ENCODE data around the gene MTMR1. TPM values are rescaled to one million over a fixed set of nuclear protein-coding genes. Genes with fewer than 3 reads are reported as not detected.
A peak's percentile ranks its signal among the peaks of the same experiment; 100 is the strongest.

The MTMR1 gene
- total and polyA plus RNA-seq, 9 of the 15 experiments (the other 6 are each of a cell fraction or from before 2014, with no cell fraction given), result 0.96 to 35.4 (median 22.4) TPM

DNA sequence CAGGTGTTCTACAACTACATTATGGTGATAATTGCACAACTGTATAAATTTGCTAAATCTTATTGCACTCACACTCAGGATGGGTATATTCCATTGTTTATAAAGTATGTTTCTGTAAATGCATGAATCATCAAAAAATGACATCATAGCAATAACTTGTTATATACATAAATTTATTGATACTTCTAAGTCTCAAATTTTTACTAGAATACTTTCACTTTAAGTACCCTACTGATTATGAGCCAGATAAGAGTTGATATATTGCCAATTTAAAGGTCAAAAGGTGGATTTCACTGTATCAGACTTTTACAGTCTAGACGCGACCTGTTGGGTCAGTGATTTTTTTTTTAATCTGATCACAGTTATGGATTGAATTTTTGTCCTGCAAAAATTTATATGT lies 37.4 kb upstream of the MTMR1 start:
- FAIRE-seq, result no peak
- intact Hi-C loops (cut with micrococcal nuclease) (no loop called here), in situ Hi-C loops (cut with MboI) (no loop called here)
- Histone ChIP-seq H3K79me2 (ENCODE audit: control insufficient read depth, insufficient read depth, low read length) (no peaks in the 10 kb centered on the region), H3K4me3 (no peak overlapping the region), H3K4me1 (replicated peaks in 1 of 2; ENCODE audit: control insufficient read depth in 2 of 2, insufficient read depth in 2 of 2, low read length in 2 of 2) (no peaks in the 10 kb centered on the region), H3K36me3 (ENCODE audit: control insufficient read depth, insufficient read depth, low read length) (0 out of 3 replicates have a peak, but pooled peaks cover 5% of the 10 kb centered on the region), H3K9me3 (replicated peaks; ENCODE audit: control insufficient read depth, insufficient read depth, low read depth, low read length) (no peaks in the 10 kb centered on the region), H3K9ac (ENCODE audit: insufficient read depth in 1 of 2, low read depth in 2 of 2, low read length in 2 of 2) (no peak overlapping the region), H3K27me3 (ENCODE audit: control insufficient read depth in 2 of 2, insufficient read depth in 2 of 2, low read length in 2 of 2) (no peaks in the 10 kb centered on the region), H3K4me2 (ENCODE audit: insufficient read depth, low read length) (no peak overlapping the region), H4K20me1 (replicated peaks; ENCODE audit: control insufficient read depth, insufficient read depth, low read length) (no peaks in the 10 kb centered on the region), H3K9me1 (ENCODE audit: control insufficient read depth, insufficient read depth, low read length) (no peaks in the 10 kb centered on the region), H3K27ac (ENCODE audit: extremely low read depth, low read depth, low read length) (no peak overlapping the region), H2AFZ (ENCODE audit: low read depth, low read length) (no peak overlapping the region)
- no TSS peak for BruUV-seq (replicated peaks)
- no peak for DNase-seq (ENCODE audit: extremely low read depth in 1 of 4, low spot score in 3 of 4)
- TF ChIP-seq C11orf30 (IDR thresholded peaks at IDR 0.05; ENCODE audit: low read depth), result 0 out of 2 replicates have a peak, but pooled peaks have one; percentile 23
- TF ChIP-seq, protein P1, sequence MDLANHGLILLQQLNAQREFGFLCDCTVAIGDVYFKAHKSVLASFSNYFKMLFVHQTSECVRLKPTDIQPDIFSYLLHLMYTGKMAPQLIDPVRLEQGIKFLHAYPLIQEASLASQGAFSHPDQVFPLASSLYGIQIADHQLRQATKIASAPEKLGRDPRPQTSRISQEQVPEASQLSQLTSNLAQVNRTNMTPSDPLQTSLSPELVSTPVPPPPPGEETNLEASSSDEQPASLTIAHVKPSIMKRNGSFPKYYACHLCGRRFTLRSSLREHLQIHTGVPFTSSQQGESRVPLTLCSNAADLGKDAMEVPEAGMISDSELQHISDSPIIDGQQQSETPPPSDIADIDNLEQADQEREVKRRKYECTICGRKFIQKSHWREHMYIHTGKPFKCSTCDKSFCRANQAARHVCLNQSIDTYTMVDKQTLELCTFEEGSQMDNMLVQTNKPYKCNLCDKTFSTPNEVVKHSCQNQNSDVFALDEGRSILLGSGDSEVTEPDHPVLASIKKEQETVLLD (IDR thresholded peaks at IDR 0.05), result no peak
- TF ChIP-seq ZKSCAN8 (CRISPR knock-in tag; IDR thresholded peaks at IDR 0.05), result no peak
- no peak for TF ChIP-seq SETDB1 (IDR thresholded peaks at IDR 0.05; ENCODE audit: low read length)
- no peak for TF ChIP-seq DDX20 (tag; IDR thresholded peaks at IDR 0.05; ENCODE audit: low read depth)
- no peak for TF ChIP-seq HCFC1 (IDR thresholded peaks at IDR 0.05; ENCODE audit: low read depth, low read length)
- no peak for TF ChIP-seq ETV1 (tag; conservative IDR thresholded peaks at IDR 0.05; ENCODE audit: low read depth)
- 0 out of 2 replicates have a peak, but pooled peaks have one; percentile 6 for TF ChIP-seq MAFG (tag; conservative IDR thresholded peaks at IDR 0.05)
- TF ChIP-seq ZNF316 (IDR thresholded peaks at IDR 0.05), result peak; percentile 57
- CTCF ChIA-PET (ENCODE audit: low intra/inter-chr PET ratio), result no interaction called here
- ATAC-seq, result no peak
- WGBS (ENCODE audit: insufficient coverage, low coverage, missing lambda C conversion rate), result 77% methylated on average over 2 of the region's 2 CpGs
- POLR2A ChIA-PET, result no interaction called here
